ENCODE data around the gene PROS1.
"Not testable (repeated sequence)": the region's sequence is repeated elsewhere in the genome, so short reads cannot be mapped to it uniquely, and the experiment has no call there.

DNA sequence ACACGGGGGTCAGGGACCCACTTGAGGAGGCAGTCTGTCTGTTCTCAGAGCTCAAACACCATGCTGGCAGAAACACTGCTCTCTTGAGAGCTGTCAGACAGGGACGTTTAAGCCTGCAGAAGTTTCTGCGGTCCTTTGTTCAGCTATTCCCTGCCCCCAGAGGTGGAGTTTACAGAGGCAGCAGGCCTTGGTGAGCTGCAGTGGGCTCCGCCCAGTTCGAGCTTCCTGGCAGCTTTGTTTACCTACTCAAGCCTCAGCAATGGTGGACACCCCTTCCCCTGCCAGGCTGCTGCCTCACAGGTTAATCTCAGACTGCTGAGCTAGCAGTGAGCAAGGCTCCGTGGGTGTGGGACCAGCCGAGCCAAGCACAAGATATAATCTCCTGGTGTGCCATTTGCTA is 121.5 kb downstream of the PROS1 start:
- not testable (repeated sequence) for TF ChIP-seq POLR2A (IDR thresholded peaks at IDR 0.05; ENCODE audit: low read length); GATA1 (IDR thresholded peaks at IDR 0.05; ENCODE audit: low read depth, low read length)
